ENCODE results near the gene ADAMTS3. TPM values are rescaled to one million over a fixed set of nuclear protein-coding genes. Genes with fewer than 3 reads are reported as not detected.

The ADAMTS3 gene
- total RNA-seq, 1 donor from 2014 or later = 11.0 TPM

- no peak for DNase-seq (ENCODE audit: low spot score in 2 of 2, unreplicated experiment in 2 of 2)
- H3K36me3 Mint-ChIP-seq = no peaks in the 10 kb centered on the region
- no peaks in the 10 kb centered on the region for H3K9me3 Mint-ChIP-seq
- peaks cover 22% of the 10 kb centered on the region for H3K4me1 Mint-ChIP-seq
- no peak for TF ChIP-seq CTCF (IDR thresholded peaks at IDR 0.05; ENCODE audit: unreplicated experiment)
- no peak overlapping the region for H3K4me3 Mint-ChIP-seq
- H3K27ac Mint-ChIP-seq = peak overlapping the region; percentile 57
- H3K27me3 Mint-ChIP-seq (ENCODE audit: low read depth) = no peaks in the 10 kb centered on the region
These were observed 256.9 kb downstream of the ADAMTS3 start for GRCh38 chr4:72312032-72312650.

GRCh38 chr4:72311291-72311690, 257.7 kb downstream of the ADAMTS3 start:
- Mint-ChIP-seq H3K4me1 (peaks cover 22% of the 10 kb centered on the region), H3K9me3 (no peaks in the 10 kb centered on the region), H3K4me3 (no peak overlapping the region), H3K36me3 (no peaks in the 10 kb centered on the region), H3K27me3 (ENCODE audit: low read depth) (no peaks in the 10 kb centered on the region), H3K27ac (no peak overlapping the region)
- DNase-seq (ENCODE audit: low spot score in 2 of 2, unreplicated experiment in 2 of 2) = no peak
- TF ChIP-seq CTCF (IDR thresholded peaks at IDR 0.05; ENCODE audit: unreplicated experiment) = no peak

GRCh38 chr4:72305620-72306019, 263.4 kb downstream of the ADAMTS3 start:
- DNase-seq (ENCODE audit: low spot score in 2 of 2, unreplicated experiment in 2 of 2) = no peak
- H3K27me3 Mint-ChIP-seq (ENCODE audit: low read depth) = no peaks in the 10 kb centered on the region
- no peaks in the 10 kb centered on the region for H3K4me1 Mint-ChIP-seq
- H3K27ac Mint-ChIP-seq = no peak overlapping the region
- TF ChIP-seq CTCF (IDR thresholded peaks at IDR 0.05; ENCODE audit: unreplicated experiment) = no peak
- H3K4me3 Mint-ChIP-seq = no peak overlapping the region
- H3K9me3 Mint-ChIP-seq = no peaks in the 10 kb centered on the region
- no peaks in the 10 kb centered on the region for H3K36me3 Mint-ChIP-seq

GRCh38 chr4:72305080-72305479, 263.9 kb downstream of the ADAMTS3 start:
- H3K9me3 Mint-ChIP-seq = no peaks in the 10 kb centered on the region
- TF ChIP-seq CTCF (IDR thresholded peaks at IDR 0.05; ENCODE audit: unreplicated experiment) = no peak
- no peaks in the 10 kb centered on the region for H3K27me3 Mint-ChIP-seq (ENCODE audit: low read depth)
- no peak for DNase-seq (ENCODE audit: low spot score in 2 of 2, unreplicated experiment in 2 of 2)
- no peak overlapping the region for H3K4me3 Mint-ChIP-seq
- H3K4me1 Mint-ChIP-seq = no peaks in the 10 kb centered on the region
- H3K27ac Mint-ChIP-seq = no peak overlapping the region
- no peaks in the 10 kb centered on the region for H3K36me3 Mint-ChIP-seq

GRCh38 chr4:72302981-72303704, 265.9 kb downstream of the ADAMTS3 start:
- TF ChIP-seq CTCF (IDR thresholded peaks at IDR 0.05; ENCODE audit: unreplicated experiment) = peak; percentile 82
- Mint-ChIP-seq H3K27ac (no peak overlapping the region), H3K27me3 (ENCODE audit: low read depth) (no peaks in the 10 kb centered on the region), H3K36me3 (no peaks in the 10 kb centered on the region), H3K4me1 (no peaks in the 10 kb centered on the region), H3K4me3 (no peak overlapping the region), H3K9me3 (no peaks in the 10 kb centered on the region)
- DNase-seq (ENCODE audit: low spot score in 2 of 2, unreplicated experiment in 2 of 2) = no peak
